SIG-M5 treated with dmso at 0.1 percent for 504 hours (cell line): ENCODE results near the gene C5orf15.
"Not testable (repeated sequence)": the region's sequence is repeated elsewhere in the genome, so short reads cannot be mapped to it uniquely, and the experiment has no call there.

ENCODE experiments used
- DNase-seq: peaks from one replicate; lab custom pipeline; 2025; ENCODE audit not compliant: unreplicated experiment; lab: John Stamatoyannopoulos, UW

Gene C5orf15

DNA sequence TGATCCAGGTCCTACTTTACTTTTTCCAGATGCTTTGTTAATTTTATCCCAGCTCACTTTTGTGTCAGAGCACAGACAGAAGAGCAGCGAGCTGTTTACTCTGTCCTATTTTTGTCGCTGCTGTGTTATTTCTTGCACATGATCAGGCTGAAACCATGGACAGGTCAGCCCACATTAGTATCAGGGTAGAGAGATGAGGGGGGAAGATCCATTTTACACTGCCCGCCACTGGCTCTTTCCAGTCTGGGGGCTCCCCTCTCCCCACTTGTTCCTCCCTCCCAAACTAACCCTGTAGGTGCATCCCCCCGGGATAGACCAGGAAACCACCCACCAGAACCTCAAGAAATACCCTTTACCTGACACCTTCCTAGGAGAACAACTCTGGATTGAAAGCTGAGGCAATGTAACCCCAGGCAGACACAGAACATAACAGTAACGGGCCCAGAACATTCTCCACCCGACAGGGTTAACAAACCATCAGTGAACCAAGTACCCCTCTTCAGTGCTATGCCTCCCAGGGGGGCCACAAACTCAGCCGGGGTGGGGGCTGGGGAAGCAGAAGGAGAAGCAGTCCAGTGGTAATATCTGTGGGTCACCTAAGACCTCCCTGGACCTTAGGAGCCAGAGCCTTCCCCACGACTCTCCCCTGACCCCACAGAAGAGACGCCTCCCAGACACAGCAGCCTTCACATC is 26.0 kb upstream of the C5orf15 start:
- no peak for DNase-seq

DNA sequence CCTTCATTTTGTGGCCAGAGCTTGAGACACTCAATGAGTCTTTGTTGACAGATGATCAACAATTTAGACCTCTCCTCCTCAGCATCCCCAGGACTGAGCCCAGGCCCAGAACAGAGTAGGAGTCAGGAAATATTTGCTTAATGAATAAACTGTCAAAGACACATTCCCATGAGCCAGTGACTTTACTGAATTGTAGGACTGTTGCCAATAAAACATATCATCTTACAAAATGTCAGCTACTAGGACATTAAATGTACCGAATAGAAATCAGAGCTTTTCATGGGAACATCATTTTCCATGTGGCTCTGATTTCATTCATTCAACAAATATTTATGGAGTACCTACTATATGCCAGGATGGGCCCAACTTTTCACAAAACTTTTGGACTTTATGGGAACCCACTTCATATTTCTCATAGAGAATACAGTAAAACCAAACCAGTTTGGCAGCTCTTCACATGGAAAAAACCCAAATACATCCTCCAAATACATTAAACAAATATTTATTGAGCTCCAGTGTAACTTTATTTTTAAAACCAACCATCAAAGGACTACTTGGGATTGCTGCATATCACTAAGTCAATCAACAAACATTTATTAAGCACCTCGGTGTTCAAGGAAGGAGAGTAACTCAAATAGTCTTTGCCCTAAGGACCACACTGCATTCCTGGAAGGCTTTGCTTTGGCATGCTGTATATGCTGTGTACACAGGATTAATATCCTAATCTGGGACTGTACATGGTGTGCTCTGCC is 24.9 kb upstream of the C5orf15 start:
- DNase-seq, result peak; percentile 25

DNA sequence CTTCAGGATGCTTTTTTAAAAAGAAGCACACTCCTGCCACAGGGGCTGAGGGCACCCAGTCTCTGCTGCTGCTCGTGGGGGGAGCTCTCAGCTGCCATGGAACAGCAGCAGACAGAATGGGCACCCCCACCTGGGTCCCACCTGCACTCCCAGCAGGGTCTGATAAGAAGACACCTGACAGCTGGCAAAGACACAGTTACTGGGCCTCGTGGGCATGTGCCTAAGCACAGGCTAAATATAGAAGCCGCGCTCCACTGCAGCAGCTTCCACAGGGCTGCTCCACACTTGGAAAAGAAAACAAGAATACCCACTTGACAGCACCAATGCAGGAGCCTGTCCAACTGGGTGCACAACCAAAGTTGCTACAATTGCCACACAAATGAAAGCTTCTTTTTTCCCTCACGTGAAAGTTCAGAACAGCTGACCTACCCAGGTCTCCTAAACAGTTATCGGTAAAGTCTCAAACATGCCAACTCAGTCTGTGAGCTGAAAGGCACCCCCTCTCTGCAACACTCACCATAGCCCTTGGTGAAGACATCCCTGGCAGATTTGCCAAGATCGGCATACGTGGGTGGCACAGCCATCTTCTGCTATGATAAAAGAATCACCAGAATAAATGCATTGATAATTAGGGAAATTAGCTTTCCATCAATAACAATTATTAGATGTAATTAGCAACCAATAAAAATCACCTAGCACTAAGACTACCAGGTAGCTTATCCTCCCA is 24.2 kb upstream of the C5orf15 start:
- no peak for DNase-seq

DNA sequence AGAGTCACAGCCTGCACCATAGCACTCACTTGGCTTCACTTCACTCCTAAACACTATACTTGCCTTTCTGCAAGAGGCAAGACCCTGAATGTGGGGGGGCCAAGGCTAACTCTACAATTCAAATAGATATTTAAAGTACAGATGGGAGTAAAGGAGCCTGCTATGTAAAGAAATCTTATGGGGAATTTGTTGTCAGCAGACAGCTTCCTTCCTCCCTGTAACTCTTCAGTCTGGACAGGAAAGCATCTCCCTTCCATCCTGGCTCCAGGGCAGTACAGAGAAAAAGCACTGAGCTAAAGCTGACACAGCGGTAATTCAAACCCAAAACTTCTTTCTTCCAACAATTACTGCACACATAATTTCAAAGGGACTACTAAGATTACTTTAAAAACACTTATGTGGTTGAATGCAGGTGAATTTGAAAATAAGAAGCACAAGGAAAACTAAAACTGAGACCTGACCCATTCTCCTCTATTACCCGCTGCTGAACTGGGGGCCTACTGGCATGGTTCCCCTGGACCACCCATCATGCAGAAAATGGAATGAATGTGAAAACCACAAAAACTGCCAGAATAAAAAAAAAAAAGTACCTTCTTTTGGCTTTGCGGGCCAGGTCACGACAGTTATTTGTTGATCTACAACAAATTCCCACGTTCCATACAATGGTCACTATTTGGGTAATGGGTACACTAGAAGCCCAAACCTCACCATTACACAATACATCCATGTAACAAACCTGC is 22.9 kb upstream of the C5orf15 start:
- no peak for DNase-seq

DNA sequence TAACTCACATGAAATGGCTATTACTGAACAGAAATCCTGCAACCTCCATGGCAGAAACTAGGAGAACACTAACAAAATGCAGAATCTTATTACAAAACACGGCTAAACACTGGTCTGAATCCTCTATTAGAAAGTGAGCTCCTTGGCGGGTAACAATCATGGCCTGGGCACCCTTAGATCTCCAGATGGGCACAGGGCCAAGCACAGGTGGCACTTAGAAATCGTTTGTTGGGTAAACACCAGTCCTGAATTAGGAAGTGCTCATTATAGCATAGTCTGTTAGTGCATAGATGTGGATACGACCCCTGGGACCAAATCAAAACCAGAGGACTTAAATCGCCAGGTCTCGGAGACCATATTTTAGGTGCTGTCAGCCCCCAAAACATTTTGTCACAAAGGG is 22.0 kb upstream of the C5orf15 start:
- no peak for DNase-seq

DNA sequence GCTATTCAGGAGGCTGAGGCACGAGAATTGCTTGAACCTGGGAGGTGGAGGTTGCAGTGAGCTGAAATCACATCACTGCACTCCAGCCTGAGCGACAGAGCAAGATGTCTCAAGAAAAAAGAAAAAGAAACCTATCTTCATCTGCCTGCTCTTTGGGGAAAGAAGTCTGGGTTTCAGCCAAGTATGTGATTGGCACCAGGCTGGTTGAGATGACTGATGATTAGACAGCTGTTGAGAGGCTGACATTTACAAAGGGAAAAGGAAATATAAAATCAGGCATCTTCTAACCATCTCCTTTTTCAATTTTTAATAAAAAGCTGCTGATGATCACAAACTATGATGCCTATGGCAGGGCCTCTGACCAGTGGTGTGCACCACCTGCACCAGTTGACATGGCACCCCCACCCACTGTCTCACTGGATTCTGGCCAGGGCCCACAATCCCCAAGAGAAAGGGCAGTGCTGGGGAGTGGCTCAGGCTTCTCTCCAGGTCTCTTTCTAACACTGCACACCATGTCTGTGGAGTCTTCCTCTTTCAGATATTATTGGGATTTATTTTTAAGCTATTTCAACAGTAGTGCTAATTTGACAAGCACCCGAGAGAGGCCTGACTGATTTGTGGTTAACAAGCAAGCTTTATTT is 17.2 kb upstream of the C5orf15 start:
- DNase-seq, result no peak

DNA sequence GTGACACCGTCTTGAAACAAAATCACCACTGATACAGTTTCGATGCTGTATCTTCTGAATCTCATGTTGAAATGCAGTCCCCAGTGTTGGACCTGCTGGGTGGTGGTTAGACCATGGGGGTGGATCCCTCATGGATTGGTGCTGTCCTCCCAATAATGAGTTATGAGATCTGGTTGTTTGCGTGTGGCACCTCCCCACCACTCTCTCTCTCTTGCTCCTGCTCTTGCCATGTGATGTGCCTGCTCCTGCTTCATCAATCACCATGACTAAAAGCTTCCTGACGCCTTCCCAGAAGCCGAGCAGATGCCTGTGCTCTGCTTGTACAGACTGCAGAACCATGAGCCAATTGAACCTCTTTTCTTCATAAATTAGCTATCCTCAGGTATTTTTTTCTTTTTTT is 15.2 kb upstream of the C5orf15 start:
- no peak for DNase-seq

DNA sequence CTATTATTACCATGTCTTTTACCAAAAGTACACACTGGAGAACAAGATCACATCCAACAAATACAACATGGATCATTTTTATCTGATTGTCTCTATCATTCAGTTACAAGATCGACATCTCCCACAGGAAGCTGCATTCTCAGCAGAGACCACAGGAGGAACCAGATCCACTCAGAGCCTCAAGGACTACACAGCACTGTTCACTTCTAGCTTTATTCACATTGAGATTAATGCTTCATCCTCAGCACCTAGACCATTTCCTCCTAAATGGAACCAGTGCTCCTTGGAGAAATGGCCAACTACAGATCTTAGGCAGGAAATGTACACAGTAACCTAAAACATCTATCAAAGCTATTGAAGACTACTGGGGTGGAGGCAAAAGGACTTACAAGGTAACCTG is 13.3 kb upstream of the C5orf15 start:
- peak; percentile 9 for DNase-seq

DNA sequence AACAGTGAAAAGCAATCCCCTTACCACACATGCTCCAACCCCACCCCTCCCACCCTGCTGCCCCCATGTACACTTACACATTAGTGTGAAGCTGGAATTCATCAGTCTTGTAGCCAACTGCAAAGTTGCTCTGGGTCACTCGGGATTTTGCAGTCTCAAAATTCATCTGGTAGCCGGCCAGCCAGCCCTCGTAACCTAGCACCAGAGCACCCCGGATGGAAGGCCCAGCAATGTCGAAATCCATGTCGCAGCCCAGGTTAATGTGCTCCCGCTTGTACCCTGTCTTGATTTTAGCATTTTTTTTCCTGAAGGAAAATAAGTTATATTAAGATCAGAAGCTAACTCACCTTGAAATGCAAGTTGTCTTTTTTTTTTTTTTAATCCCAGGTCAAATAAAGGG is 12.2 kb upstream of the C5orf15 start:
- no peak for DNase-seq

DNA sequence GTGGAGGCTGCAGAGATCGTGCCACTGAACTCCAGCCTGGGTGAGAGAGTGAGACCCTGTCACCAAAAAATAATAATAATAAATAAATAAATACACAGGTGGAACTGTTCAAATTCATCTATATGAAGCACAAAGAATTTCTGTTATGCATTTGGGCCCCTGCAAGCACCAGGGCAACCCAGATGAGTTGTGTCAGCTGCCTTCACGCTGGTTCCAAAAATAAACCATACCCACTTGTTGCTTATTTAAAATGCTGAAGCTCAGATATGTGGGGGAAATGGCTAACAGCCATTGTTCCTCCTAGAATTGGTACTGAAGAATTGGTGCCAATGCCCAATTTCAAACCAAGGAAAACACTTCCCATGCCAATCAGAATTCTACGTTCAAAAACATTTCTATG is 10.5 kb upstream of the C5orf15 start:
- DNase-seq, result no peak

DNA sequence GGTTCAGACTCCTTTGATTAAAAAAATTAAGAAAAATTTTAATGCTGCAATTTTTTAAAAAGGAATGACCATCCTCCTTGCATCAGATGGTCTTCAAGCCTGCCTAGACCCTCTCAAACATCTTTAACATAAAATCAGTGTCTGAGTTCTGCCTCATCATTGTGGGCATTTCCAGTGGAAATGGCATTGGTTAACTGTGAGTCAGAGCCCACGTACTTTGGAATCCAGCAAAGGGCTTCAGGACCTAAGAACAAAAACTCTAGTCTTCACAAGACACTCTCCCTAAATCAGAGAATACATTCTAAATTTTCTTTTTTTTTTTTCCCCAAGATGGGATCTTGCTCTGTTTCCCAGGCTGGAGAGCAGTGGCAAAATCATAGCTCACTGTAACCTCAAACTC is 9.4 kb upstream of the C5orf15 start:
- DNase-seq, result no peak

DNA sequence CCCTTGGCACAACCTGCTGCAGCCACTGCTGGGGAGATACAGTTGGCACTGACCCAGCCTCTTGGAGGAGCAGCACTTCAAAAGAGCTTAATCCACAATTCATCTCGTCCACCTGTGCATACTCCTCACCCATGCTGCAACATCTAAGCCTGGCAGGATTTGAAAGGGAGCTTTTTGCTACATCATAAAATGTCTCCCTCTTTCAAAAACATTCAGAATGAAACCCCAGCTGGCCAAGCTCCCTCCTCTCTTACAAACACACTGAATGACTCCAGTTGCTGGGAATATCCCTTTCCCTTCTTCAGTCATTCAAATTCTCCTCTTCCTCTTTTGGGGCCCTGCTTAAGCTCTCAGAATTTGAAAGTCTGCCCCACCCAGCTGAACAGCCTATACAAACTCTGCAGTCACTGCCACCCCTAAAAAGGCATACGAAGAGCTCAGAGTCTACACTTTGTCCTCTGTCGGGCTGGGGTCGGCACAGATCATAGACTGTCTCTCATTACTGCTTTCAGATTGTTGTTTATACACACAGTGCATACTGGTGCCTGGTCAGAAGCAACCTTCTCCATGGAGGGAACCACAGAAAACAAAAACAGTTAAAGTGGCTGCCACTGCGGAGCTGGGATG is 8.8 kb upstream of the C5orf15 start:
- no peak for DNase-seq

DNA sequence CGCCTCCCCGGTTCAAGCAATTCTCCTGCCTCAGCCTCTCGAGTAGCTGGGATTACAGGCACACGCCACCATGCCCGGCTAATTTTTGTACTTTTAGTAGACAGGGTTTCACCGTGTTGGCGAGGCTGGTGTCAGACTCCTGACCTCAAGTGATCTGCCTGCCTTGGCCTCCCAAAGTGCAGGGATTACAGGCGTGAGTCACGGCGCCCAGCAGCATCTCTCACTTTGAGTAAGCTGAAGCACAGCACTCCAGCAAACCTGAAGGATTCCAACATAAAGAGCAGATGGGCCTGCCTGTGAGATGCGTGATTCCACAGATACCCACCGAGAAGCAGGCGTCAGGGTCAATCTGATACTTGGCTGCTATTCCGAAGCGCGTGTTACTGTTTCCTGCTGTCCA is 7.1 kb upstream of the C5orf15 start:
- not testable (repeated sequence) for DNase-seq

DNA sequence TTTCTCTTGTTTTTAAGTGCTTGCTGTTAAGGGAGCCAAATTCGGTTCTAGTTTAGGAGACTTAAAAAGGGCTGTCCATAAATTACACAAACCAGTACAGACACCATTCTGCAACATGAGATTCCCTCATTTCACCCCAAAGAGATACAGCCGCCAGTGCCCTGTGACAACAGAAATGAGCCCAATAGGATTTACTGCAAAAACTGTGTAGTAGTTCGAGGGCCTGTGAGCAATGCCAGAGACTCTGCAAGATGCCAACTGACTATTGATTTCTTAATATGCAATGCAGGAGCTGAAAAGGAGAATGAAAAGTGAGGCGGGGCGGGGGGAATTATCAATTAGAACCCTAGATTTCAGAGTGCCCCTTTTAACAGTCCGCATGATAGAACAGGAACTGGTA is 5.7 kb upstream of the C5orf15 start:
- DNase-seq, result no peak

DNA sequence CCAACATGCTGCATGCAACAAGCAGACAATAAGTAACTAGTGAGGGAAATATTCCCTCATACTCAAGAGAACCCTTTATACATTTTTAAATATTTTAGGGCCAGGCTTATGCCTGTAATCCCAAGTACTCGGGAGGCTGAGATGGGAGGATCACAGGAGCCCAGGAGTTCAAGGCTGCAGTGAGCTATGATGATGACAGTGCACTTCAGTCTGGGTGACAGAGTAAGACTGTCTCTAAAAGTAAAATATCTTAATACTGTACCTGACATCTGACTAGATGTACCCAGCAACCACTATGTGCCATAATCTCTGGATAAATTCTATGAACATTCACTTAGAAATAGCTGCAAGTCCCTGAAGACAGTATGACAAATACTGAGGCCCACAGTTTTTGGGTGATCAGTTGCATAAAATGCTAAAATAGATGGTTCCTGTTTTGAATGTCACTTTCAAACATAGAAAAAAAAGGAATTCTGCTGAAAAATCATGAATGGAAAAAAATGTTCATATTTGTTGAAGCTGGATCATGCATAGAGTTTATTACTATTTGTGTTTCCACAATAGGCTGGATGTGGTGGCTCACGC is 2.0 kb upstream of the C5orf15 start:
- no peak for DNase-seq

DNA sequence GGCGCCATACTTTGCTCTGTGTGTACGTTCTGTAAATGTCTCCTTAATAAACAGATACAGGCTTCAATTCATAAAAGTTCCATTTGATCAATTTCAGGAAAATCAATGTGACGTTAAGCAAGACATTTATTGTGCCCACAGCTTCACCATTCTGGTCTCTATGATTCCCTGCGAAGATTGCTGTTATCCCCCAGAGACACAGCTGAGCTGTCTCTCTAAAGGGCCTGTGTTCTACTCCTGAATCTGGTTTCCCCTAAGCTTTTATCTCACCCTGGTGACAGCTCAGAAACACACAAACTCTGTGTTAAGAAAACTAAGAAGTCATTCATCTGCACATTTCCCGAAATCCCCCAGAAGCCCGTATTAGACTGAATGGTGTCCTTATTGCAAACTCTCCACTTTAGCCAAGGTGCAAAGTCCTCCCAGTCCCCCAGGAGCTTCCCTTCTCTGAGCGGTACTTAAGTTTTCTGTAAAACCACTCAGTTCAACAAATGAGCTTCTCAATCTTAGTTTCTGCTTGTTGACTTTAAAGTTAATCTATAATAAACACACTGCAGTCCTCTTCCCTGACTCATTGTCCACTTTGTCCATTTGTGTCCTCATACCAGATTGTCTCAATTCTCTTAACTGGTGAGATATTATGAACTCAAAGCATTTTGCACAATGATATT is 1.4 kb upstream of the C5orf15 start:
- DNase-seq, result no peak

DNA sequence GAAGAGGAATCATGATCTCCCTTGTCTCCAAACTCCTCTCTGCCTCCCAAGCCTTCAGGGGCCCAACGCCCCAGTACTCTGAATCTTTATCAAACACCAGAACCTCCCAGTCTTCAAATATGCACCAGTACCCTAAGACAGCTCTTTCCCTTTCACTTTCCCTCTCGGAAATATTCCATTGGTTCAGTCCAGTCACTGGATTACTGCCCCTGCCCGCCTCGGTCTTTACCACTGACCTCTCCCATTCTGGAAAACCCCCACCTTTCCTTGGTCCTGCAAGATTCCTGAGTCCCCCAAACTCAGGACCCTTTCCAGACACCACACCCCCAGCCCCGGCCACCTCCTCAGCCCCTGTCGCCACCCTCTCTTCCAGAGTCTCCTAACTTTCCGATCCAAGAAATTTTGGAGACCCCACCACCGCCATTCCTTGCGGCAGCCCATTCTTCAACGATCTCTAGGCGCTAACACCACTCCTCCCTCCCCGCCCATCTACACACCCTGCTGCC is 674 bp downstream of the C5orf15 start:
- DNase-seq, result peak; percentile 23

DNA sequence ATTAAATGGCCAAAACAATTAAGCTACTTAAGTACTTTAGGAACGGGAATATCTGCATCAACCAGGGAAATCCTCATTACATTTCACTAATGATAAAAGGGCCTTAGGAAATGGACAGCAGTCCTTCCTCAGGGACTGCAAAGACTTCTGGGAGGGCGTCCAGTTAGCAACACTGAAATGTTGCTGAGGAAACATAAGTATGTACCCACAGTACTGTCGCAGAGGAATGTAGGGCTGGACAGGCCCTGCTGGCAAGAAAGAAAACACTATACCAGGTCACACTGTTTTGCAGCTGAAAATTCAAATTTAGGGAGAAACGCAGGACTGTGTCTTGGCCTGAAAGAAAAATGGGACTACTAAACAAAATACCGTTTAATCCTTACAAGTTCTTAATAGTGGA is 1.3 kb downstream of the C5orf15 start:
- no peak for DNase-seq

DNA sequence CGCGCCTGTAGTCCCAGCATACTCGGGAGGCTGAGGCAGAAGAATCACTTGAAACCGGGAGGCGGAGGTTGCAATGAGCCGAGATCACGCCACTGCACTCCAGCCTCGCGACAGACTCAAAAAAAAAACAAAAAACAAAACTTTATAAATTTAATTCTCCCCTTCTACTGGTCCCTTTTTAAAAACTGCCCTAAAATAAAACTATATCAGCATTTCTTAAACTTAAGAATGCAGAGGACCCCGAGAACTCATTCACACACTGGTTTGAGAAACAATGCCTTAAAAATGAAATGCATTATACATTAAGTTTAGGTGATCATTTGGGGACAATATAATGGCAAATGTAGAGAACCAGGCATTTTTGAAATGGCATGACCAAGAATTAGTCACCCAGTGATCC is 2.3 kb downstream of the C5orf15 start:
- no peak for DNase-seq
